Suppressor macrophage treated with lipopolysaccharide for 4 hours (primary cell): ENCODE data around the gene DNAI1.
"Not testable (repeated sequence)": the region's sequence is repeated elsewhere in the genome, so short reads cannot be mapped to it uniquely, and the experiment has no call there.

Experiments used
- DNase-seq: peaks from one replicate; pipeline ENCODE4 v3.0.0-alpha.2; 2020

Gene DNAI1

GRCh38 chr9:34451545-34451944 lies 7.1 kb upstream of the DNAI1 start:
- no peak for DNase-seq

GRCh38 chr9:34452568-34452967 lies 6.0 kb upstream of the DNAI1 start:
- DNase-seq: no peak

GRCh38 chr9:34454571-34455065 lies 4.0 kb upstream of the DNAI1 start:
- DNase-seq: peak; percentile 79

GRCh38 chr9:34456151-34456550 lies 2.5 kb upstream of the DNAI1 start:
- DNase-seq: no peak

GRCh38 chr9:34456746-34457145 lies 1.9 kb upstream of the DNAI1 start:
- DNase-seq: no peak

- DNase-seq: peak; percentile 14
Measured at GRCh38 chr9:34457266-34458012, 1.2 kb upstream of the DNAI1 start.

GRCh38 chr9:34458959-34459340 lies 345 bp downstream of the DNAI1 start:
- DNase-seq: no peak

GRCh38 chr9:34459356-34459755 lies 751 bp downstream of the DNAI1 start:
- DNase-seq: no peak

GRCh38 chr9:34459941-34460340 lies 1.3 kb downstream of the DNAI1 start:
- DNase-seq: no peak

GRCh38 chr9:34463098-34463900 lies 4.7 kb downstream of the DNAI1 start:
- DNase-seq: peak; percentile 44

- no peak for DNase-seq
Measured at GRCh38 chr9:34463901-34464232, 5.3 kb downstream of the DNAI1 start.

GRCh38 chr9:34464571-34464970 lies 6.0 kb downstream of the DNAI1 start:
- no peak for DNase-seq

- no peak for DNase-seq
Measured at GRCh38 chr9:34465468-34465867, 6.9 kb downstream of the DNAI1 start.

GRCh38 chr9:34475097-34475496 lies 16.5 kb downstream of the DNAI1 start:
- no peak for DNase-seq

GRCh38 chr9:34477541-34477940 lies 18.9 kb downstream of the DNAI1 start:
- DNase-seq: no peak

GRCh38 chr9:34479431-34479866 lies 20.8 kb downstream of the DNAI1 start:
- DNase-seq: no peak

- not testable (repeated sequence) for DNase-seq
Measured at GRCh38 chr9:34481620-34482019, 23.0 kb downstream of the DNAI1 start.

- DNase-seq: not testable (repeated sequence)
Measured at GRCh38 chr9:34482746-34483145, 24.1 kb downstream of the DNAI1 start.

GRCh38 chr9:34484678-34485077 lies 26.1 kb downstream of the DNAI1 start:
- DNase-seq: no peak

GRCh38 chr9:34485822-34486221 lies 27.2 kb downstream of the DNAI1 start:
- no peak for DNase-seq

GRCh38 chr9:34486572-34486971 lies 28.0 kb downstream of the DNAI1 start:
- DNase-seq: peak; percentile 21

- DNase-seq: no peak
Measured at GRCh38 chr9:34490360-34490759, 31.8 kb downstream of the DNAI1 start.

GRCh38 chr9:34490760-34491159 lies 32.2 kb downstream of the DNAI1 start:
- no peak for DNase-seq

GRCh38 chr9:34491596-34491995 lies 33.0 kb downstream of the DNAI1 start:
- DNase-seq: no peak
